ENCODE results near the gene DKK3.

The DKK3 gene

DNA sequence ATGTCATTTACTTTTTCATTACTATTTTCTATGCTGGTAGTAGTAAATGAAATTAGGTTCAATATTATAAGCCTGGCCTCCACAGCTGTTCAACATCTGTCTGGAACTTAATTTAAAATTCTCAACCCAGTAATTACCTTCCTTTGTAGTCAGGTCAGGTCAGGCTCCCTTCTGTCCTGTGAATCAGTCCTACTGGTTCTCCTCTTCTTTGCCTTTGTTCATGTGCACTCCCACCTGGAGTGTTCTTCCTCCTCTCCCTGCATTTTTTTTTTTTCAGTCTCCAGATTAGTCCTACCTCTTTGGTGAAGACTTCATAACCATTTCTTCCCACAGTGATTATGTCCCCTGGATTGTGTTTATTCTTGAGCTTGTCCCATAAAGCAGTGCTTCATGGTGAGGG, 67.9 kb downstream of the DKK3 start:
- DNase-seq (ENCODE audit: low read depth in 2 of 2), result no peak

DNA sequence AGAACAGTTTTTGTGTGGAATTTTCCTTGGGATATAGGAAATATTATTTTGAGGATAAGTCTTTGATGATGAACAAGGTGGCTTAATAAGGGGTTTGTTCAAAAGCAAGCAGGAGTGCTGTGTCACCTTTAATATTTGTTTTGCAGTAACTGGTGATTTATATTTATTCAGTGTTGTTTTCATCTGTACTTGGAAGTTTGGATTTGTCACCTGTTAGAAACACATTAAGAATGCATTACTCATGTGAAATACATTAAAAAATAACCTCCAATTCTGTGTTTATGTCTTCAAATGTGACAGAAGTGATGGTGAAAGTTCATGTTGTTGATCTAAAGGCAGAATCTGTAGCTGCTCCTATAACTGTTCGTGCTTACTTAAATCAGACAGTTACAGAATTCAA, 70.5 kb downstream of the DKK3 start:
- DNase-seq (ENCODE audit: low read depth in 2 of 2), result no peak

DNA sequence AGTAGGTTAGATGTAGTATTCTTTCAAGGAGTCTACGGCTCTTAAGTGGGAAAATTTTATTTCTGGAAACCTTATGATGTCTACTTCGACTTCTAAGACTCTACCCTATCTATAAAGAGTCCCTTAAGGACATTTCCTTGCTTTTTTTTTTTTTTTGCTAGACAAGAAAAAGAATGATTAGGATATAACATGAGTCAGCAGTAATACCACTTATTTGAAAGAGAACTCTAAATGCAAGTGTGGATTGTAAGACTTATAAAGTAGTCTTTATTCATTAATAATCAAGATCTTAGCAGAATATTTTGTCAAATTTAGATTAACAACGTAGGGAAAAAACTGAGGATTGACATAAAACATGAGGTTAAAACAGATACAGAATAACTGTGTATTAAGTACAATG, 71.0 kb downstream of the DKK3 start:
- DNase-seq (ENCODE audit: low read depth in 2 of 2), result no peak

DNA sequence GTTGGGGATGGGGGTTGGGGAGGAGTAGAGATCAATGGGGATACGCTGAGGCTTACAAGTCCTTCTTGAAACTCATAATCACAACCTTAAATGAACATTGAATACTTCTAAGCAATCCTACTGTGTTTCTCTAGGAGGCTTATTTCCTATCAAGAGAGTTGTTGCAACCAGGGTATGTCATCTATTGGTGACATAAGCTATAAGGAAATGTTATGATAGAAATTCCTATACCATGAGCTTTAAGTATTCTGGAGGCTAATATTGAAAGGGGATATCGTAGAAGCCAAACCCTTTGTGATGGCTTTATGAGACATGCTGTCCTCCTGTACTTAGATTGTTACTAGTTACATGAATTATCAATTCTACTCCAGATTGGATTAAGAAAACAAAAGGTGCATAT, 72.9 kb downstream of the DKK3 start:
- no peak for DNase-seq (ENCODE audit: low read depth in 2 of 2)

DNA sequence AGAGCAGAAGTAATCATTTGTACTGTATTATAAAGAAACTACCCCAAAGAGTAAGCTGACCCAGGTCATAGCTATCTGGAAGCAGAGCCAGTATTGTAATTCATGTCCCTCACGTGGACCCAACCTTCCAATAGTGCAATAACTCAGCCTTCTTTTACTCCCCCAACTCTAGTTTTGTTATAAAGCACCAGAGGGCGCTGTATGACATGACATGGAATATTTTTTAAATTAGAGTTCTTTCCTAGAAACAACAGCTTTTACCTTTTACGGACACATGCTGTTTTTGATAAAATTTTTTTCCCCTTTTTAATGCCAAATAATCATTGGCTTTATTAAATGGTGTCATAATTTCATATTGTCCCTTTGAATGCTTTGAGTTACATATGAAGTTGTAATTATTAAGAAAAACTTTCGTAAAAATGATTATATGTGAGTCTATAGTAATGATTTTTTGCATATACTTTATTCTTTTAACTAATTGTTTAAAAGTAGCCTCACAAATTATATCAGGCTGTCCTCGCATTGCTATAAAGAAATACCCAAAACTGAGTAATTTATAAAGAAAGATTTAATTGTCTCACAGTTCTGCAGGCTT, 76.9 kb downstream of the DKK3 start:
- DNase-seq (ENCODE audit: low read depth in 2 of 2), result no peak

DNA sequence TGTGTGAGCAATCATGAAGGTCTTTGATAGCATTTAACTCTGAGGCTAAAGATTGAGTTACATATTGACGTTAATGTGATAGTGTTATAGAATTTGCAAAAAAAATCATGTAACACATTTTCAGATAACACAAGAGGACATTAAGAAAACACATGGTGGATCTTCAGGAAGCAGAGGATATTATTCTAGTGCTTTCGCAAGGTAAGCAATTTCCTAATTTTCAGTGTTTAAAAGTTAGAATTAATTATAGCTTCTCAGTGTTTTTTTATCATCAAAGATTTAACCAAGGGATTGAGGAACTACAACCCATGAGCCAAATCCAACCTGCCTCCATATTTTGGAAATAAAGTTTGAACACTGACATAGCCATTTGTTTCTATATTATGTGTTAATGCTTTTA, 78.5 kb downstream of the DKK3 start:
- DNase-seq (ENCODE audit: low read depth in 2 of 2), result no peak

DNA sequence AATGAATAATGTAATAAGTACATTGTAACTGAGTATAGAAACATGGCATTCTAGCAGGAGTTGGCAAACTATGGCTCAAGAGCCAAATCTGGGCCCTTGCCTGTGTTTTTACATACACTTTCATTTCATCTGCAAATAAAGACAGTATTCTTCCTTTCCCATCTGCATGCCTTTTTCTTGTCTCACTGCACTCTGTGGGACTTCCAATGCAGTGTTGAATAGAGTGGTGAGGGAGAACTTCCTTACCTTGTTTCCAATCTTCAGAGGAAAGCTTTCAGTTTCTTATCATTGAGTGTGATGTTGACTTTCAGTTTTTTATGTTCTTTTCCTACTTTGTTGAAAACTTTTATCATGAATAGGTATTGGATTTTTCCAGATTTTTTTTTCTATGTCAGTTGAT, 84.6 kb downstream of the DKK3 start:
- no peak for DNase-seq (ENCODE audit: low read depth in 2 of 2)

DNA sequence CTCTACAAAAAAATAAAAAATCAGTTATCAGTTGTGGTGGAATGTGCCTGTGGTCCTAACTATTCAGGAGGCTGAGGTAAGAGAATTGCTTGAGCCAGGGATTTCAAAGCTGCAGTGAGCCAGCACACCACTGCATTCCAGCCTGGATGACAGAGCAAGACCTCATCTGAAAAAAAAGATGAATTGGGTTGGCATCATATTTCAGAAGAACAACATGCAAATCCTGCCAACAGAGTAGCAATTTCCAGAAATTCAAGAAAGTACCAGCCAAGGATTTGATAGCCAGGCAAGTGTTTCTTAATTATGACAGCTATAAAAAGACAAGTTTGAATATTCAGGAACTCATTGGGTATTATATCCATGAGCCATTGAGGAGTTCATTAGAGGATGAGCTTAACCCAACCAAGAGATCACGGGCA, 91.4 kb downstream of the DKK3 start:
- no peak for DNase-seq (ENCODE audit: low read depth in 2 of 2)

DNA sequence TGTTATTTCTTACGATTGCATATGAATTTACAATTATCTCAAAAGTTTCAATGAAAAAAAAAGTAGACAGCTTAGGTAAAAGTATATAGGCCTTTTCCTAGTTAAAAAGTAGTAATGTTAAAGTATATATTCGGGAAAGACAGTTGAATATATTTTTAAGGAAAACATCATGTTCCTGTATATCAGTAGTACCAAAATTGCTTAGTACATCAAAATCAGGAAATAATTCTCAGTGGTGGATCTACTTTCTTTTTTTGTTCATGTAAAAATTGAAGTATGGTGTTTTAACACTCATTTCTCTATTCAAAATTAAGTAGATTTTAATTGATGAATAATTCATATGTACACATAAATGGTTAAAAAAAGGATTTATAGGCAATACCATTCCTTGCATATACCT, 92.8 kb downstream of the DKK3 start:
- DNase-seq (ENCODE audit: low read depth in 2 of 2), result no peak

DNA sequence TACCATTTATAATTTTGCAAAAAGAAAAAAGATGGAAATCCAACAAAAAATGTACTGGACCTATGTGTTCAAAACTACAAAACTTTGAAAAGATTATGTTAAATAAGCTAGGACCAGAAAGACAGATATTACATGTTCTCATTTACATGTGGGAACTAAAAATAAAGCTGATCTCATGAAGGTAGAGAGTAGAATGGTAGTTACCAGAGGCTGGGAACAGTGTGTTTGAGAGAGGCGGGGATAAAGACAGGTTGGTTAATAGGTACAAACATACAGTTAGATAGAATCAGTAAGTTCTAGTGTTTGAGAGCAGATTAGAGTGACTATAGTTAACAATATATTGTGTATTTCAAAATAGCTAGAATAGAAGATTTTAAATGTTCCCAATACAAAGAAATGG, 95.0 kb downstream of the DKK3 start:
- no peak for DNase-seq (ENCODE audit: low read depth in 2 of 2)

All from activated CD8-positive, alpha-beta memory T cell treated with anti-CD3 and anti-CD28 coated beads for 4 hours (primary cell).